HepG2 (cell line): ENCODE results near the gene SPINK4. TPM values are rescaled to one million over a fixed set of nuclear protein-coding genes. Genes with fewer than 3 reads are reported as not detected.

Source experiments
- IRF2 ChIP-seq: IDR thresholded peaks from 2 replicates; pipeline ENCODE4 v1.6.1; 2018; ENCODE audit warnings: missing genetic modification reagents, missing compliant biosample characterization
- MTF2 ChIP-seq: sonication (generic); formaldehyde crosslinking; IDR thresholded peaks from 2 replicates; pipeline ENCODE4 v1.5.0; 2020; ENCODE audit warnings: missing genetic modification reagents, borderline replicate concordance
- PHF21A ChIP-seq: sonication (generic); formaldehyde crosslinking; IDR thresholded peaks from 2 replicates; pipeline ENCODE4 v1.5.0; 2020; ENCODE audit warnings: mild to moderate bottlenecking, missing genetic modification reagents
- PRPF4 ChIP-seq: fragments of 200-400 bp; formaldehyde crosslinking; IDR thresholded peaks from 2 replicates; pipeline ENCODE4 v1.6.1; 2016; ENCODE audit warnings: low read length, low read depth; ENCODE audit not compliant: poor library complexity, severe bottlenecking
- TEAD3 ChIP-seq: optimal IDR thresholded peaks from 2 replicates; pipeline ENCODE3; 2016; ENCODE audit warnings: borderline replicate concordance
- WIZ ChIP-seq: sonication (generic); formaldehyde crosslinking; IDR thresholded peaks from 2 replicates; pipeline ENCODE4 v1.5.1; 2020; ENCODE audit warnings: mild to moderate bottlenecking, missing genetic modification reagents
- ZBTB1 ChIP-seq: sonication (generic); formaldehyde crosslinking; IDR thresholded peaks from 2 replicates; pipeline ENCODE4 v1.4.0; 2020; ENCODE audit warnings: missing genetic modification reagents, borderline replicate concordance
- ZNF713 ChIP-seq: sonication (generic); formaldehyde crosslinking; IDR thresholded peaks from 2 replicates; pipeline ENCODE4 v1.4.0; 2020; ENCODE audit warnings: mild to moderate bottlenecking, missing genetic modification reagents
- polyA plus RNA-seq, 8 experiments: library from polyadenylated mRNA; depleted of rRNA in 3 of 8; stranded (reverse) in 7 of 8; unstranded in 1 of 8; fragments of >200 nt; fragmentation: Illumina TruSeq in 4 of 8; extraction: Trizol in 4 of 8; gene quantifications; 2 replicates each; pipeline versions ENCODE4 v1.2.1 to v1.2.3, GENCODE V29; 2011 to 2016; ENCODE audit warnings: low read depth in 4 of 8, missing spikeins in 1 of 8, mixed read lengths in 1 of 8; ENCODE audit not compliant: insufficient read depth in 1 of 8
- total RNA-seq, 5 experiments: library from RNA; depleted of rRNA; stranded (reverse); fragments of >200 nt; fragmentation: Illumina TruSeq; extraction: Trizol; gene quantifications; 2 replicates each; pipeline ENCODE4 v1.2.3, GENCODE V29; 2016; ENCODE audit warnings: low read depth in 1 of 5
- TF ChIP-seq, protein P1 (sequence below): sonication (generic); formaldehyde crosslinking; IDR thresholded peaks from 2 replicates; pipeline ENCODE4; 2020; ENCODE audit warnings: missing genetic modification reagents, mild to moderate bottlenecking, borderline replicate concordance
- TF ChIP-seq, protein P2 (sequence below): sonication (generic); formaldehyde crosslinking; IDR thresholded peaks from 2 replicates; pipeline ENCODE4 v1.5.0; 2020; ENCODE audit warnings: missing genetic modification reagents
- TF ChIP-seq, protein P3 (sequence below): sonication (generic); formaldehyde crosslinking; IDR thresholded peaks from 2 replicates; pipeline ENCODE4 v1.5.0; 2020; ENCODE audit warnings: missing genetic modification reagents, mild to moderate bottlenecking, borderline replicate concordance
- TF ChIP-seq, protein P4 (sequence below): sonication (generic); formaldehyde crosslinking; IDR thresholded peaks from 2 replicates; pipeline ENCODE4 v1.4.0; 2020; ENCODE audit warnings: mild to moderate bottlenecking, missing genetic modification reagents
- TF ChIP-seq, protein P5 (sequence below): sonication (generic); formaldehyde crosslinking; IDR thresholded peaks from 2 replicates; pipeline ENCODE4 v1.4.0; 2020; ENCODE audit warnings: mild to moderate bottlenecking, missing genetic modification reagents
- TF ChIP-seq, protein P6 (sequence below): sonication (generic); formaldehyde crosslinking; IDR thresholded peaks from 2 replicates; pipeline ENCODE4 v1.4.0; 2020; ENCODE audit warnings: missing genetic modification reagents

Gene SPINK4
- total and polyA plus RNA-seq, 2 of the 13 experiments (the other 11 are each of a cell fraction or from before 2014, with no cell fraction given), result 0.53 to 3.4 TPM

DNA sequence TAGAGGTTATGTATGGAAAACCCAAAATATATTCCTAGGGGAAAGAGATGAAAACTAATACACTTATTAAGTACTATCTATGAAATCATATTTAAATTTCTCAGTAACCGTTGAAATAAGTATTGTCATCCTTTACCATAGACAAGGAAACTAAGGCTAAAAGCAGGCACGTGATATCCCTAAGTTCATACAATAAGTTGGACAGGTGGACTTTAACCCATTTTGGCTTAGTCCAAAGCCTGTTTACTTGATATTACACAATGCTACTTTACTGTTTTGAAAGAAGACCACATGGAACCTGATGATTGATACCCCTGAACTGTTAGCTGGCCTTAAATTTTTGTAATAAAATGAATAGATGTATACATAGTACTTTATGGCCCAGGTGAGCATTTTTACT is 53.8 kb downstream of the SPINK4 start (continued):
- TF ChIP-seq, protein P1, sequence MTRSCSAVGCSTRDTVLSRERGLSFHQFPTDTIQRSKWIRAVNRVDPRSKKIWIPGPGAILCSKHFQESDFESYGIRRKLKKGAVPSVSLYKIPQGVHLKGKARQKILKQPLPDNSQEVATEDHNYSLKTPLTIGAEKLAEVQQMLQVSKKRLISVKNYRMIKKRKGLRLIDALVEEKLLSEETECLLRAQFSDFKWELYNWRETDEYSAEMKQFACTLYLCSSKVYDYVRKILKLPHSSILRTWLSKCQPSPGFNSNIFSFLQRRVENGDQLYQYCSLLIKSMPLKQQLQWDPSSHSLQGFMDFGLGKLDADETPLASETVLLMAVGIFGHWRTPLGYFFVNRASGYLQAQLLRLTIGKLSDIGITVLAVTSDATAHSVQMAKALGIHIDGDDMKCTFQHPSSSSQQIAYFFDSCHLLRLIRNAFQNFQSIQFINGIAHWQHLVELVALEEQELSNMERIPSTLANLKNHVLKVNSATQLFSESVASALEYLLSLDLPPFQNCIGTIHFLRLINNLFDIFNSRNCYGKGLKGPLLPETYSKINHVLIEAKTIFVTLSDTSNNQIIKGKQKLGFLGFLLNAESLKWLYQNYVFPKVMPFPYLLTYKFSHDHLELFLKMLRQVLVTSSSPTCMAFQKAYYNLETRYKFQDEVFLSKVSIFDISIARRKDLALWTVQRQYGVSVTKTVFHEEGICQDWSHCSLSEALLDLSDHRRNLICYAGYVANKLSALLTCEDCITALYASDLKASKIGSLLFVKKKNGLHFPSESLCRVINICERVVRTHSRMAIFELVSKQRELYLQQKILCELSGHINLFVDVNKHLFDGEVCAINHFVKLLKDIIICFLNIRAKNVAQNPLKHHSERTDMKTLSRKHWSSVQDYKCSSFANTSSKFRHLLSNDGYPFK (CRISPR knock-in tag), result no peak
- TF ChIP-seq, protein P2, sequence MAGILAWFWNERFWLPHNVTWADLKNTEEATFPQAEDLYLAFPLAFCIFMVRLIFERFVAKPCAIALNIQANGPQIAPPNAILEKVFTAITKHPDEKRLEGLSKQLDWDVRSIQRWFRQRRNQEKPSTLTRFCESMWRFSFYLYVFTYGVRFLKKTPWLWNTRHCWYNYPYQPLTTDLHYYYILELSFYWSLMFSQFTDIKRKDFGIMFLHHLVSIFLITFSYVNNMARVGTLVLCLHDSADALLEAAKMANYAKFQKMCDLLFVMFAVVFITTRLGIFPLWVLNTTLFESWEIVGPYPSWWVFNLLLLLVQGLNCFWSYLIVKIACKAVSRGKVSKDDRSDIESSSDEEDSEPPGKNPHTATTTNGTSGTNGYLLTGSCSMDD, result no peak
- no peak for TF ChIP-seq ZBTB1 (CRISPR knock-in tag)
- TF ChIP-seq, protein P3, sequence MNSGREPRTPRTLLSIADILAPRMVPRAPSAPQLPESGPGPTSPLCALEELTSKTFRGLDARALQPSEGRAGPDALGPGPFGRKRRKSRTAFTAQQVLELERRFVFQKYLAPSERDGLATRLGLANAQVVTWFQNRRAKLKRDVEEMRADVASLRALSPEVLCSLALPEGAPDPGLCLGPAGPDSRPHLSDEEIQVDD, result no peak
- 0 out of 2 replicates have a peak, but pooled peaks have one; percentile 35 for TF ChIP-seq IRF2 (CRISPR knock-in tag)
- TF ChIP-seq PRPF4, result no peak
- TF ChIP-seq WIZ (CRISPR knock-in tag), result no peak
- TF ChIP-seq MTF2 (CRISPR knock-in tag), result no peak
- no peak for TF ChIP-seq TEAD3 (CRISPR knock-in tag)
- no peak for TF ChIP-seq ZNF713 (CRISPR knock-in tag)
- TF ChIP-seq PHF21A (CRISPR knock-in tag), result no peak
- TF ChIP-seq, protein P4, sequence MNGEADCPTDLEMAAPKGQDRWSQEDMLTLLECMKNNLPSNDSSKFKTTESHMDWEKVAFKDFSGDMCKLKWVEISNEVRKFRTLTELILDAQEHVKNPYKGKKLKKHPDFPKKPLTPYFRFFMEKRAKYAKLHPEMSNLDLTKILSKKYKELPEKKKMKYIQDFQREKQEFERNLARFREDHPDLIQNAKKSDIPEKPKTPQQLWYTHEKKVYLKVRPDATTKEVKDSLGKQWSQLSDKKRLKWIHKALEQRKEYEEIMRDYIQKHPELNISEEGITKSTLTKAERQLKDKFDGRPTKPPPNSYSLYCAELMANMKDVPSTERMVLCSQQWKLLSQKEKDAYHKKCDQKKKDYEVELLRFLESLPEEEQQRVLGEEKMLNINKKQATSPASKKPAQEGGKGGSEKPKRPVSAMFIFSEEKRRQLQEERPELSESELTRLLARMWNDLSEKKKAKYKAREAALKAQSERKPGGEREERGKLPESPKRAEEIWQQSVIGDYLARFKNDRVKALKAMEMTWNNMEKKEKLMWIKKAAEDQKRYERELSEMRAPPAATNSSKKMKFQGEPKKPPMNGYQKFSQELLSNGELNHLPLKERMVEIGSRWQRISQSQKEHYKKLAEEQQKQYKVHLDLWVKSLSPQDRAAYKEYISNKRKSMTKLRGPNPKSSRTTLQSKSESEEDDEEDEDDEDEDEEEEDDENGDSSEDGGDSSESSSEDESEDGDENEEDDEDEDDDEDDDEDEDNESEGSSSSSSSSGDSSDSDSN (CRISPR knock-in tag), result no peak
- TF ChIP-seq, protein P5, sequence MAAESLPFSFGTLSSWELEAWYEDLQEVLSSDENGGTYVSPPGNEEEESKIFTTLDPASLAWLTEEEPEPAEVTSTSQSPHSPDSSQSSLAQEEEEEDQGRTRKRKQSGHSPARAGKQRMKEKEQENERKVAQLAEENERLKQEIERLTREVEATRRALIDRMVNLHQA (CRISPR knock-in tag), result no peak
- TF ChIP-seq, protein P6, sequence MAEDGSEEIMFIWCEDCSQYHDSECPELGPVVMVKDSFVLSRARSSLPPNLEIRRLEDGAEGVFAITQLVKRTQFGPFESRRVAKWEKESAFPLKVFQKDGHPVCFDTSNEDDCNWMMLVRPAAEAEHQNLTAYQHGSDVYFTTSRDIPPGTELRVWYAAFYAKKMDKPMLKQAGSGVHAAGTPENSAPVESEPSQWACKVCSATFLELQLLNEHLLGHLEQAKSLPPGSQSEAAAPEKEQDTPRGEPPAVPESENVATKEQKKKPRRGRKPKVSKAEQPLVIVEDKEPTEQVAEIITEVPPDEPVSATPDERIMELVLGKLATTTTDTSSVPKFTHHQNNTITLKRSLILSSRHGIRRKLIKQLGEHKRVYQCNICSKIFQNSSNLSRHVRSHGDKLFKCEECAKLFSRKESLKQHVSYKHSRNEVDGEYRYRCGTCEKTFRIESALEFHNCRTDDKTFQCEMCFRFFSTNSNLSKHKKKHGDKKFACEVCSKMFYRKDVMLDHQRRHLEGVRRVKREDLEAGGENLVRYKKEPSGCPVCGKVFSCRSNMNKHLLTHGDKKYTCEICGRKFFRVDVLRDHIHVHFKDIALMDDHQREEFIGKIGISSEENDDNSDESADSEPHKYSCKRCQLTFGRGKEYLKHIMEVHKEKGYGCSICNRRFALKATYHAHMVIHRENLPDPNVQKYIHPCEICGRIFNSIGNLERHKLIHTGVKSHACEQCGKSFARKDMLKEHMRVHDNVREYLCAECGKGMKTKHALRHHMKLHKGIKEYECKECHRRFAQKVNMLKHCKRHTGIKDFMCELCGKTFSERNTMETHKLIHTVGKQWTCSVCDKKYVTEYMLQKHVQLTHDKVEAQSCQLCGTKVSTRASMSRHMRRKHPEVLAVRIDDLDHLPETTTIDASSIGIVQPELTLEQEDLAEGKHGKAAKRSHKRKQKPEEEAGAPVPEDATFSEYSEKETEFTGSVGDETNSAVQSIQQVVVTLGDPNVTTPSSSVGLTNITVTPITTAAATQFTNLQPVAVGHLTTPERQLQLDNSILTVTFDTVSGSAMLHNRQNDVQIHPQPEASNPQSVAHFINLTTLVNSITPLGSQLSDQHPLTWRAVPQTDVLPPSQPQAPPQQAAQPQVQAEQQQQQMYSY, result no peak
